SK-N-SH (cell line): Measurements from ENCODE around the gene ME2. TPM values are rescaled to one million over a fixed set of nuclear protein-coding genes. Genes with fewer than 3 reads are reported as not detected.

ENCODE experiments used
- CTCF ChIA-PET: fragments of 300-600, 350-600 bp; formaldehyde crosslinking; extraction: SDS; loops from one replicate; lab custom pipeline; 2021; lab: Yijun Ruan, JAX
- POLR2A ChIA-PET: fragments of 350-600 bp; sonication (Branson Sonifier 250); formaldehyde crosslinking; extraction: SDS; loops from one replicate; lab custom pipeline; 2020; ENCODE audit warnings: antibody characterized with exemption, inconsistent platforms; lab: Yijun Ruan, JAX
- DNase-seq: peaks from one replicate; pipeline ENCODE4 v3.0.0; 2012
- H2AFZ ChIP-seq: fragments of 200-600 bp; sonication (generic); 2 replicates; pipeline ENCODE4 v1.8.1; 2016; ENCODE audit warnings: antibody characterized with exemption, mild to moderate bottlenecking, low read depth
- H3F3A ChIP-seq: fragments of 200-600 bp; sonication (generic); replicated peaks from 2 replicates; pipeline ENCODE3; 2016; ENCODE audit warnings: antibody characterized with exemption, mild to moderate bottlenecking; ENCODE audit not compliant: insufficient read depth
- H3K27ac ChIP-seq, 2 experiments: fragments of 200-500 bp in 1 of 2; fragments of 200-600 bp in 1 of 2; sonication (Bioruptor generic) in 1 of 2; sonication (generic), shearing (Covaris generic) in 1 of 2; 2 replicates each; pipeline versions ENCODE4 v1.5.1 to v1.6.1; 2014 to 2016; ENCODE audit warnings: low read depth in 2 of 2, inconsistent platforms in 1 of 2, low read length in 1 of 2, mild to moderate bottlenecking in 1 of 2, mixed read lengths in 1 of 2
- H3K27me3 ChIP-seq: fragments of 200-600 bp; sonication (generic), shearing (Covaris generic); 2 replicates; pipeline ENCODE4 v1.6.1; 2016; ENCODE audit warnings: mixed run types; ENCODE audit not compliant: insufficient read depth
- H3K36me3 ChIP-seq, 2 experiments: fragments of 200-500 bp in 1 of 2; fragments of 200-600 bp in 1 of 2; sonication (Bioruptor generic) in 1 of 2; sonication (generic) in 1 of 2; replicated peaks in 1 of 2; 2 replicates each; pipeline versions ENCODE3 to v1.5.1; 2014 to 2016; ENCODE audit warnings: low read length in 1 of 2, mild to moderate bottlenecking in 1 of 2; ENCODE audit not compliant: insufficient read depth in 2 of 2, control insufficient read depth in 1 of 2
- H3K4me1 ChIP-seq, 2 experiments: fragments of 200-500 bp in 1 of 2; fragments of 200-600 bp in 1 of 2; sonication (Bioruptor generic) in 1 of 2; sonication (generic), shearing (Covaris generic) in 1 of 2; 2 replicates each; pipeline versions ENCODE4 v1.5.1 to v1.6.1; 2014 to 2016; ENCODE audit warnings: low read depth in 1 of 2, low read length in 1 of 2, mixed run types in 1 of 2; ENCODE audit not compliant: insufficient read depth in 2 of 2, control insufficient read depth in 1 of 2
- H3K4me2 ChIP-seq: fragments of 200-600 bp; sonication (generic), shearing (Covaris generic); 2 replicates; pipeline ENCODE4 v1.6.1; 2017; ENCODE audit warnings: mixed run types
- H3K4me3 ChIP-seq, 2 experiments: fragments of 200-500 bp in 1 of 2; fragments of 200-600 bp in 1 of 2; sonication (Bioruptor generic) in 1 of 2; sonication (generic), shearing (Covaris generic) in 1 of 2; 2 replicates each; pipeline versions ENCODE4 v1.5.1 to v1.8.1; 2014 to 2016; ENCODE audit warnings: low read depth in 2 of 2, inconsistent platforms in 1 of 2, low read length in 1 of 2, mild to moderate bottlenecking in 1 of 2, mixed read lengths in 1 of 2, moderate library complexity in 1 of 2
- H3K79me2 ChIP-seq: fragments of 200-600 bp; sonication (generic); 2 replicates; pipeline ENCODE4 v1.8.1; 2017; ENCODE audit warnings: mild to moderate bottlenecking; ENCODE audit not compliant: insufficient read depth
- H3K9ac ChIP-seq: fragments of 200-600 bp; sonication (generic); 2 replicates; pipeline ENCODE4 v1.6.1; 2017; ENCODE audit warnings: mixed run types
- H3K9me2 ChIP-seq: fragments of 200-600 bp; sonication (generic); 2 replicates; pipeline ENCODE4 v1.6.1; 2017; ENCODE audit warnings: mixed run types
- H3K9me3 ChIP-seq: fragments of 200-600 bp; sonication (generic); 2 replicates; pipeline ENCODE4 v1.6.1; 2017; ENCODE audit warnings: mixed run types, mild to moderate bottlenecking, moderate library complexity
- H4K20me1 ChIP-seq: fragments of 200-600 bp; sonication (generic); 2 replicates; pipeline ENCODE4 v1.6.1; 2017; ENCODE audit warnings: mild to moderate bottlenecking, mixed run types; ENCODE audit not compliant: insufficient read depth
- EP300 ChIP-seq, 2 experiments: IDR thresholded peaks; 2 replicates each; pipeline versions ENCODE4 v1.4.0 to v1.6.1; 2012; ENCODE audit warnings: borderline replicate concordance in 1 of 2, low read depth in 1 of 2, low read length in 1 of 2
- EZH2phosphoT487 ChIP-seq: fragments of 200-600 bp; sonication (generic); IDR thresholded peaks from 2 replicates; pipeline ENCODE4 v1.6.1; 2017; ENCODE audit warnings: low read depth, mixed run types, mild to moderate bottlenecking, antibody characterized with exemption, moderate library complexity, borderline replicate concordance
- FOSL2 ChIP-seq: IDR thresholded peaks from 2 replicates; pipeline ENCODE4 v1.4.0; 2012; ENCODE audit warnings: low read depth, mild to moderate bottlenecking, moderate library complexity, borderline replicate concordance
- FOXJ3 ChIP-seq: sonication (generic); formaldehyde crosslinking; IDR thresholded peaks from 2 replicates; pipeline ENCODE4 v1.5.1; 2020; ENCODE audit warnings: mild to moderate bottlenecking, missing genetic modification reagents
- JUND ChIP-seq: IDR thresholded peaks from 2 replicates; pipeline ENCODE4 v1.4.0; 2012
- MAX ChIP-seq: IDR thresholded peaks from 2 replicates; pipeline ENCODE4 v1.4.0; 2012; ENCODE audit warnings: low read depth
- MEF2A ChIP-seq: IDR thresholded peaks from 2 replicates; pipeline ENCODE4 v1.4.0; 2012; ENCODE audit warnings: low read depth, borderline replicate concordance
- MXI1 ChIP-seq: IDR thresholded peaks from 2 replicates; pipeline ENCODE4 v1.6.1; 2012; ENCODE audit warnings: mild to moderate bottlenecking, low read depth, low read length, improper control_type of control experiment
- NRF1 ChIP-seq: IDR thresholded peaks from 2 replicates; pipeline ENCODE4 v1.6.1; 2012; ENCODE audit warnings: low read depth, mild to moderate bottlenecking, low read length
- PBX3 ChIP-seq: IDR thresholded peaks from 2 replicates; pipeline ENCODE4; 2012
- RAD21 ChIP-seq: IDR thresholded peaks from 2 replicates; pipeline ENCODE4 v1.6.1; 2012; ENCODE audit warnings: mild to moderate bottlenecking, low read length
- REST ChIP-seq: IDR thresholded peaks from 2 replicates; pipeline ENCODE4 v1.6.1; 2012; ENCODE audit warnings: mild to moderate bottlenecking, low read depth, low read length, moderate library complexity
- SIN3A ChIP-seq: IDR thresholded peaks from 2 replicates; pipeline ENCODE4 v1.6.1; 2012; ENCODE audit warnings: low read depth, mild to moderate bottlenecking, low read length, moderate library complexity, borderline replicate concordance
- TEAD4 ChIP-seq: IDR thresholded peaks from 2 replicates; pipeline ENCODE4 v1.4.0; 2012; ENCODE audit warnings: mild to moderate bottlenecking, borderline replicate concordance; ENCODE audit not compliant: insufficient read depth
- USF2 ChIP-seq: fragments of 150-350 bp; IDR thresholded peaks from 2 replicates; pipeline ENCODE4 v1.6.1; 2017; ENCODE audit warnings: antibody characterized with exemption, low read length, low read depth, borderline replicate concordance
- YY1 ChIP-seq: IDR thresholded peaks from 2 replicates; pipeline ENCODE4 v1.4.0; 2012; ENCODE audit warnings: low read depth, mild to moderate bottlenecking
- ZBTB33 ChIP-seq: IDR thresholded peaks from 2 replicates; pipeline ENCODE4 v1.4.0; 2012; ENCODE audit warnings: low read depth, borderline replicate concordance
- WGBS: methylation state at CpG from one replicate; pipeline ENCODE4 v1.1.6; 2017; ENCODE audit warnings: low lambda C conversion rate; 5-methylcytosine and 5-hydroxymethylcytosine counted together
- polyA plus RNA-seq, 3 experiments: library from polyadenylated mRNA; depleted of rRNA; stranded (reverse); fragments of >200 nt; gene quantifications; 2 replicates each; pipeline ENCODE4 v1.2.3, GENCODE V29; 2012

ME2 gene
- polyA plus RNA-seq, 1 of the 3 experiments (the other 2 are of a cell fraction): 35.1 TPM

GRCh38 chr18:50879302-50880118 lies 592 bp downstream of the ME2 start:
- CTCF ChIA-PET: interaction anchor here (0.8 to 1.6 kb wide), 2 partner anchors 13 to 59 kb away, joined by 3 to 6 read pairs; partner anchors contain the start of gene MRO

GRCh38 chr18:50880119-50880465 lies 1.2 kb downstream of the ME2 start:
- WGBS: 9% methylated on average over 6 of the region's 6 CpGs
- no peaks in the 10 kb centered on the region for H3K9me2 ChIP-seq
- peak overlapping the region in 1 of 2 experiments; percentile 81; a peak in 3 of 4 replicates for H3K27ac ChIP-seq
- peaks cover 10% of the 10 kb centered on the region for H3F3A ChIP-seq
- ChIA-PET POLR2A (interaction anchor here (0.8 kb wide), 1 partner anchor 150 kb away, joined by 3 read pairs; the partner anchor contains the start of gene SMAD4), CTCF (no interaction called here)
- H3K79me2 ChIP-seq: peaks cover 54% of the 10 kb centered on the region
- peak; percentile 15 for DNase-seq
- H3K9ac ChIP-seq: peak overlapping the region; percentile 84
- peaks cover 0 to 3% of the 10 kb centered on the region in 2 experiments; a peak in 1 of 4 replicates for H3K4me1 ChIP-seq
- H3K36me3 ChIP-seq: no peaks in the 10 kb centered on the region
- H4K20me1 ChIP-seq: peaks cover 9% of the 10 kb centered on the region; the same call in 1 of the 2 replicates
- H3K27me3 ChIP-seq: no peaks in the 10 kb centered on the region
- no peaks in the 10 kb centered on the region for H3K9me3 ChIP-seq
- H2AFZ ChIP-seq: peak overlapping the region; percentile 89; the same call in 1 of the 2 replicates
- H3K4me3 ChIP-seq: peak overlapping the region; percentile 73 to 89
- H3K4me2 ChIP-seq: peak overlapping the region; percentile 90
- TF ChIP-seq EZH2phosphoT487 (no peak), USF2 (no peak), JUND (no peak), EP300 (IDR thresholded peaks at IDR 0.05; ENCODE audit: borderline replicate concordance in 1 of 2, low read depth in 1 of 2, low read length in 1 of 2) (no peak), TEAD4 (no peak), PBX3 (no peak), ZBTB33 (no peak), FOSL2 (no peak), RAD21 (no peak), YY1 (no peak), SIN3A (no peak), NRF1 (no peak), FOXJ3 (CRISPR knock-in tag) (no peak), REST (no peak)

More at GRCh38 chr18:50879302-50880118, 592 bp downstream of the ME2 start:
- Histone ChIP-seq H3K4me3 (peak overlapping the region; percentile 73 to 89), H3K27me3 (no peaks in the 10 kb centered on the region), H3K4me2 (peak overlapping the region; percentile 90), H3K4me1 (peaks cover 0 to 3% of the 10 kb centered on the region in 2 experiments; a peak in 1 of 4 replicates), H3K27ac (peak overlapping the region; percentile 79 to 81)
- TF ChIP-seq MEF2A: no peak
- peak; percentile 40; the same call in 1 of the 2 replicates for TF ChIP-seq MAX
- peak; percentile 73 for TF ChIP-seq MXI1
- TF ChIP-seq, all 33 proteins: peak for 2
- POLR2A ChIA-PET: interaction anchor here (0.8 to 1.4 kb wide), 5 partner anchors 8 to 153 kb away, joined by 3 to 14 read pairs (median 4); partner anchors contain the start of genes ELAC1 and SMAD4
- no peaks in the 10 kb centered on the region for H3K9me3 ChIP-seq
- peak overlapping the region; percentile 89 for H2AFZ ChIP-seq
- peaks cover 9% of the 10 kb centered on the region; the same call in 1 of the 2 replicates for H4K20me1 ChIP-seq
- H3K36me3 ChIP-seq: no peaks in the 10 kb centered on the region
- WGBS: under 1% methylated on average over 27 of the region's 61 CpGs
- H3K9me2 ChIP-seq: no peaks in the 10 kb centered on the region
- peaks cover 10% of the 10 kb centered on the region for H3F3A ChIP-seq
- H3K79me2 ChIP-seq: peaks cover 48% of the 10 kb centered on the region
- no peak for DNase-seq
- peak overlapping the region; percentile 84 for H3K9ac ChIP-seq
